ENCODE data around the gene INTS12. TPM values are rescaled to one million over a fixed set of nuclear protein-coding genes. Genes with fewer than 3 reads are reported as not detected.
"Not testable (repeated sequence)": the region's sequence is repeated elsewhere in the genome, so short reads cannot be mapped to it uniquely, and the experiment has no call there.

The INTS12 gene
- total RNA-seq, 2 experiments from 2014 or later = 17.8 to 19.9 TPM

GRCh38 chr4:105751718-105752299 lies 43.3 kb upstream of the INTS12 start:
- peaks cover 3% of the 10 kb centered on the region for H3K36me3 Mint-ChIP-seq (ENCODE audit: low read depth)
- intact Hi-C loops (cut with DNase I, micrococcal nuclease) = no loop called here
- no peaks in the 10 kb centered on the region for H3K27me3 ChIP-seq (ENCODE audit: control insufficient read depth in 1 of 2, insufficient read depth in 2 of 2, low read length in 2 of 2)
- no peaks in the 10 kb centered on the region for H3K4me1 Mint-ChIP-seq (ENCODE audit: low read depth)
- H3K27ac Mint-ChIP-seq = no peak overlapping the region
- CTCF ChIA-PET = no interaction called here
- H3K4me3 ChIP-seq (ENCODE audit: low read length) = no peak overlapping the region
- H3K4me3 Mint-ChIP-seq = no peak overlapping the region
- TF ChIP-seq CTCF (IDR thresholded peaks at IDR 0.05) = no peak
- H3K27me3 Mint-ChIP-seq = no peaks in the 10 kb centered on the region
- no peaks in the 10 kb centered on the region for H3K9me3 ChIP-seq (ENCODE audit: control insufficient read depth in 1 of 2, insufficient read depth in 1 of 2, low read length in 2 of 2)
- ATAC-seq (ENCODE audit: poor library complexity) (no peak), DNase-seq (no peak)
- no peak overlapping the region for H3K27ac ChIP-seq (ENCODE audit: low read depth in 1 of 2, low read length in 2 of 2)
- no peaks in the 10 kb centered on the region for H3K36me3 ChIP-seq (ENCODE audit: insufficient read depth, low read length)
- peaks cover 2% of the 10 kb centered on the region for H3K9me3 Mint-ChIP-seq
- H3K4me1 ChIP-seq (ENCODE audit: insufficient read depth, low read length) = no peaks in the 10 kb centered on the region
- POLR2A ChIA-PET = interaction anchor here (0.8 kb wide), 1 partner anchor 8 kb away, joined by 3 read pairs; no protein-coding TSS in a partner anchor

- Mint-ChIP-seq H3K4me1 (ENCODE audit: low read depth) (no peaks in the 10 kb centered on the region), H3K36me3 (ENCODE audit: low read depth) (peaks cover 13% of the 10 kb centered on the region), H3K4me3 (no peak overlapping the region), H3K27me3 (no peaks in the 10 kb centered on the region), H3K9me3 (peaks cover 2% of the 10 kb centered on the region), H3K27ac (no peak overlapping the region)
- Histone ChIP-seq H3K9me3 (ENCODE audit: control insufficient read depth in 1 of 2, insufficient read depth in 1 of 2, low read length in 2 of 2) (no peaks in the 10 kb centered on the region), H3K4me3 (ENCODE audit: low read length) (no peak overlapping the region), H3K27ac (ENCODE audit: low read depth in 1 of 2, low read length in 2 of 2) (no peak overlapping the region), H3K4me1 (ENCODE audit: insufficient read depth, low read length) (no peaks in the 10 kb centered on the region), H3K36me3 (ENCODE audit: insufficient read depth, low read length) (no peaks in the 10 kb centered on the region), H3K27me3 (ENCODE audit: control insufficient read depth in 1 of 2, insufficient read depth in 2 of 2, low read length in 2 of 2) (no peaks in the 10 kb centered on the region)
- TF ChIP-seq CTCF (IDR thresholded peaks at IDR 0.05) = no peak
- intact Hi-C loops (cut with DNase I, micrococcal nuclease) = no loop called here
- CTCF ChIA-PET = no interaction called here
- no peak for DNase-seq
- POLR2A ChIA-PET = no interaction called here
- no peak for ATAC-seq (ENCODE audit: poor library complexity)
Measured at GRCh38 chr4:105748222-105748621, 39.7 kb upstream of the INTS12 start.

GRCh38 chr4:105741548-105741947 lies 33.1 kb upstream of the INTS12 start:
- no peak for TF ChIP-seq CTCF (IDR thresholded peaks at IDR 0.05)
- ATAC-seq (ENCODE audit: poor library complexity) (no peak), DNase-seq (no peak)
- Histone ChIP-seq H3K4me1 (ENCODE audit: insufficient read depth, low read length) (no peaks in the 10 kb centered on the region), H3K4me3 (ENCODE audit: low read length) (no peak overlapping the region), H3K9me3 (ENCODE audit: control insufficient read depth in 1 of 2, insufficient read depth in 1 of 2, low read length in 2 of 2) (no peaks in the 10 kb centered on the region), H3K36me3 (ENCODE audit: insufficient read depth, low read length) (no peaks in the 10 kb centered on the region), H3K27me3 (ENCODE audit: control insufficient read depth in 1 of 2, insufficient read depth in 2 of 2, low read length in 2 of 2) (no peaks in the 10 kb centered on the region), H3K27ac (ENCODE audit: low read depth in 1 of 2, low read length in 2 of 2) (no peak overlapping the region)
- Mint-ChIP-seq H3K4me1 (ENCODE audit: low read depth) (no peaks in the 10 kb centered on the region), H3K27ac (no peak overlapping the region), H3K9me3 (peaks cover 2% of the 10 kb centered on the region), H3K4me3 (no peak overlapping the region), H3K36me3 (ENCODE audit: low read depth) (peaks cover 58% of the 10 kb centered on the region), H3K27me3 (no peaks in the 10 kb centered on the region)
- ChIA-PET CTCF (no interaction called here), POLR2A (no interaction called here)
- intact Hi-C loops (cut with DNase I, micrococcal nuclease) = no loop called here

GRCh38 chr4:105735217-105735616 lies 26.7 kb upstream of the INTS12 start:
- H3K9me3 Mint-ChIP-seq = peaks cover 21% of the 10 kb centered on the region
- peaks cover 93% of the 10 kb centered on the region for H3K36me3 Mint-ChIP-seq (ENCODE audit: low read depth)
- CTCF ChIA-PET = not testable (repeated sequence)

GRCh38 chr4:105729895-105730294 lies 21.4 kb upstream of the INTS12 start:
- Mint-ChIP-seq H3K9me3 (peaks cover 19% of the 10 kb centered on the region), H3K36me3 (ENCODE audit: low read depth) (peaks cover 83% of the 10 kb centered on the region)
- DNase-seq; H3K27ac Mint-ChIP-seq; H3K4me3 ChIP-seq (ENCODE audit: low read length); H3K36me3 ChIP-seq (ENCODE audit: insufficient read depth, low read length); H3K27me3 ChIP-seq (ENCODE audit: control insufficient read depth in 1 of 2, insufficient read depth in 2 of 2, low read length in 2 of 2); H3K4me3 Mint-ChIP-seq; H3K9me3 ChIP-seq (ENCODE audit: control insufficient read depth in 1 of 2, insufficient read depth in 1 of 2, low read length in 2 of 2); H3K4me1 Mint-ChIP-seq (ENCODE audit: low read depth); ATAC-seq (ENCODE audit: poor library complexity); H3K27me3 Mint-ChIP-seq; CTCF ChIA-PET; H3K4me1 ChIP-seq (ENCODE audit: insufficient read depth, low read length); POLR2A ChIA-PET; H3K27ac ChIP-seq (ENCODE audit: low read depth in 1 of 2, low read length in 2 of 2); intact Hi-C loops (cut with DNase I, micrococcal nuclease): not testable (repeated sequence)

More at GRCh38 chr4:105735217-105735616, 26.7 kb upstream of the INTS12 start:
- H3K36me3 ChIP-seq (ENCODE audit: insufficient read depth, low read length); H3K27me3 Mint-ChIP-seq; H3K27me3 ChIP-seq (ENCODE audit: control insufficient read depth in 1 of 2, insufficient read depth in 2 of 2, low read length in 2 of 2); H3K4me3 ChIP-seq (ENCODE audit: low read length); H3K4me3 Mint-ChIP-seq; H3K4me1 Mint-ChIP-seq (ENCODE audit: low read depth); intact Hi-C loops (cut with DNase I, micrococcal nuclease); H3K9me3 ChIP-seq (ENCODE audit: control insufficient read depth in 1 of 2, insufficient read depth in 1 of 2, low read length in 2 of 2); ATAC-seq (ENCODE audit: poor library complexity); DNase-seq; H3K27ac Mint-ChIP-seq; POLR2A ChIA-PET; H3K27ac ChIP-seq (ENCODE audit: low read depth in 1 of 2, low read length in 2 of 2); H3K4me1 ChIP-seq (ENCODE audit: insufficient read depth, low read length): not testable (repeated sequence)
